Neuronal stem cell (in vitro differentiated cells): Measurements from ENCODE around the gene LPP.

Experiments used
- DNase-seq: peaks from one replicate; pipeline ENCODE4 v3.0.0-alpha.2; 2013; ENCODE audit warnings: low spot score
- H2AFZ ChIP-seq: one replicate; pipeline ENCODE4 v1.6.1; 2013; ENCODE audit warnings: mild to moderate bottlenecking, low read length, inconsistent platforms
- H2AK5ac ChIP-seq: 2 replicates; pipeline ENCODE4 v1.6.1; 2013; ENCODE audit warnings: low read depth, mild to moderate bottlenecking, inconsistent platforms, low read length, moderate library complexity, mixed read lengths
- H2BK120ac ChIP-seq: 2 replicates; pipeline ENCODE4 v1.6.1; 2013; ENCODE audit warnings: low read depth, mild to moderate bottlenecking, inconsistent platforms, low read length, moderate library complexity, mixed read lengths
- H2BK12ac ChIP-seq: one replicate; pipeline ENCODE4 v1.6.1; 2013; ENCODE audit warnings: low read length, inconsistent platforms
- H2BK15ac ChIP-seq: 2 replicates; pipeline ENCODE4 v1.6.1; 2013; ENCODE audit warnings: mild to moderate bottlenecking, low read length, inconsistent platforms, mixed read lengths
- H2BK5ac ChIP-seq: one replicate; pipeline ENCODE4 v1.6.1; 2013; ENCODE audit warnings: inconsistent platforms, mild to moderate bottlenecking, low read length, moderate library complexity
- H3K14ac ChIP-seq: one replicate; pipeline ENCODE4 v1.6.1; 2013; ENCODE audit warnings: low read length, inconsistent platforms
- H3K18ac ChIP-seq: 2 replicates; pipeline ENCODE4 v1.6.1; 2013; ENCODE audit warnings: low read length, inconsistent platforms
- H3K23ac ChIP-seq: 2 replicates; pipeline ENCODE4 v1.6.1; 2013; ENCODE audit warnings: low read depth, mild to moderate bottlenecking, mixed read lengths, low read length, inconsistent platforms; ENCODE audit not compliant: poor library complexity
- H3K27ac ChIP-seq: replicated peaks from 3 replicates; pipeline ENCODE4 v1.5.1; 2013; ENCODE audit warnings: low read length, inconsistent platforms
- H3K27me3 ChIP-seq, 3 experiments: 2 replicates each; pipeline ENCODE4 v1.6.1; 2013; ENCODE audit warnings: low read length in 3 of 3, mild to moderate bottlenecking in 2 of 3, inconsistent platforms in 1 of 3, low read depth in 1 of 3, mixed read lengths in 1 of 3, moderate library complexity in 1 of 3; ENCODE audit not compliant: control insufficient read depth in 3 of 3, insufficient read depth in 3 of 3
- H3K36me3 ChIP-seq, 2 donors: replicated peaks in 1 of 2; 2 replicates each; pipeline ENCODE4 v1.6.1; 2013; ENCODE audit warnings: low read length in 2 of 2; ENCODE audit not compliant: control insufficient read depth in 2 of 2, insufficient read depth in 2 of 2
- H3K4ac ChIP-seq: 2 replicates; pipeline ENCODE4 v1.6.1; 2013; ENCODE audit warnings: inconsistent platforms, mild to moderate bottlenecking, low read length, moderate library complexity
- H3K4me1 ChIP-seq, 2 donors: 1 replicate in 1 of 2; 2 replicates in 1 of 2; pipeline ENCODE4 v1.6.1; 2013; ENCODE audit warnings: low read length in 2 of 2, low read depth in 1 of 2; ENCODE audit not compliant: control insufficient read depth in 2 of 2, insufficient read depth in 1 of 2
- H3K4me2 ChIP-seq: one replicate; pipeline ENCODE4 v1.6.1; 2013; ENCODE audit warnings: mild to moderate bottlenecking, low read length, inconsistent platforms; ENCODE audit not compliant: insufficient read depth, poor library complexity, severe bottlenecking
- H3K4me3 ChIP-seq, 2 donors: 2 replicates each; pipeline ENCODE4 v1.5.1; 2013; ENCODE audit warnings: low read length in 2 of 2, mild to moderate bottlenecking in 2 of 2, inconsistent platforms in 1 of 2, moderate library complexity in 1 of 2
- H3K79me1 ChIP-seq: one replicate; pipeline ENCODE4 v1.6.1; 2013; ENCODE audit warnings: low read depth, mild to moderate bottlenecking, inconsistent platforms, low read length, moderate library complexity
- H3K9ac ChIP-seq: one replicate; pipeline ENCODE4 v1.6.1; 2013; ENCODE audit warnings: mild to moderate bottlenecking, low read depth, low read length, inconsistent platforms; ENCODE audit not compliant: poor library complexity
- H3K9me3 ChIP-seq, 2 donors: replicated peaks in 1 of 2; 2 replicates each; pipeline versions ENCODE3 to v1.6.1; 2013; ENCODE audit warnings: low read length in 2 of 2, mild to moderate bottlenecking in 2 of 2, inconsistent platforms in 1 of 2, low read depth in 1 of 2, mixed read lengths in 1 of 2, moderate library complexity in 1 of 2; ENCODE audit not compliant: control insufficient read depth in 2 of 2, insufficient read depth in 1 of 2
- H4K8ac ChIP-seq: one replicate; pipeline ENCODE4 v1.6.1; 2013; ENCODE audit warnings: low read depth, mild to moderate bottlenecking, inconsistent platforms, low read length, moderate library complexity
- H4K91ac ChIP-seq: one replicate; pipeline ENCODE4 v1.6.1; 2013; ENCODE audit warnings: low read length, low read depth, mild to moderate bottlenecking, inconsistent platforms; ENCODE audit not compliant: poor library complexity
- WGBS, 2 donors: extraction: QIAGEN DNeasy Blood & Tissue Kit; methylation state at CpG; one replicate each; pipeline ENCODE4 v1.1.7; 2013; ENCODE audit warnings: missing lambda C conversion rate in 2 of 2, mixed read lengths in 1 of 2; ENCODE audit not compliant: insufficient read length in 2 of 2, insufficient replicate concordance in 1 of 2; ENCODE audit errors: extremely low coverage in 2 of 2; 5-methylcytosine and 5-hydroxymethylcytosine counted together

LPP gene

GRCh38 chr3:188280627-188281026, 126.7 kb downstream of the LPP start:
- H2BK5ac ChIP-seq = no peak overlapping the region
- H3K4ac ChIP-seq = no peak overlapping the region
- no peaks in the 10 kb centered on the region for H3K79me1 ChIP-seq
- no peak overlapping the region for H2BK12ac ChIP-seq
- no peak for DNase-seq
- no peak overlapping the region for H3K18ac ChIP-seq
- H3K9me3 ChIP-seq = no peaks in the 10 kb centered on the region
- peaks cover 11 to 13% of the 10 kb centered on the region in 2 donors for H3K4me1 ChIP-seq
- no peak overlapping the region for H4K91ac ChIP-seq
- H3K23ac ChIP-seq = no peak overlapping the region
- H4K8ac ChIP-seq = no peak overlapping the region
- no peak overlapping the region for H3K4me3 ChIP-seq
- H2AFZ ChIP-seq = no peak overlapping the region
- no peak overlapping the region for H3K14ac ChIP-seq
- H3K9ac ChIP-seq = no peak overlapping the region
- H3K27ac ChIP-seq = no peak overlapping the region
- no peak overlapping the region for H2AK5ac ChIP-seq
- no CpG with 5 or more reads among the region's 5 CpGs for WGBS, 2 donors
- H2BK120ac ChIP-seq = no peak overlapping the region
- no peak overlapping the region for H3K4me2 ChIP-seq
- no peak overlapping the region for H2BK15ac ChIP-seq
- H3K36me3 ChIP-seq = peaks cover 0 to 12% of the 10 kb centered on the region in 2 donors
- no peaks in the 10 kb centered on the region for H3K27me3 ChIP-seq

- peaks cover 5 to 9% of the 10 kb centered on the region in 2 donors for H3K4me1 ChIP-seq
- H3K23ac ChIP-seq = no peak overlapping the region
- no peak overlapping the region for H3K14ac ChIP-seq
- H3K18ac ChIP-seq = no peak overlapping the region
- peaks cover 0 to 6% of the 10 kb centered on the region in 2 donors for H3K36me3 ChIP-seq
- H2BK15ac ChIP-seq = no peak overlapping the region
- no peaks in the 10 kb centered on the region for H3K9me3 ChIP-seq
- no peak overlapping the region for H3K9ac ChIP-seq
- H3K4me3 ChIP-seq = no peak overlapping the region
- no peak overlapping the region for H2AK5ac ChIP-seq
- H4K8ac ChIP-seq = no peak overlapping the region
- H3K27ac ChIP-seq = no peak overlapping the region
- no peak overlapping the region for H2BK12ac ChIP-seq
- DNase-seq = no peak
- no peak overlapping the region for H3K4me2 ChIP-seq
- H4K91ac ChIP-seq = no peak overlapping the region
- H3K79me1 ChIP-seq = no peaks in the 10 kb centered on the region
- H2BK120ac ChIP-seq = no peak overlapping the region
- H3K4ac ChIP-seq = no peak overlapping the region
- no peak overlapping the region for H2BK5ac ChIP-seq
- no peak overlapping the region for H2AFZ ChIP-seq
- H3K27me3 ChIP-seq = no peaks in the 10 kb centered on the region
Measured at GRCh38 chr3:188282871-188283270, 128.9 kb downstream of the LPP start.

GRCh38 chr3:188283347-188283746, 129.4 kb downstream of the LPP start:
- Histone ChIP-seq H3K9me3 (no peaks in the 10 kb centered on the region), H3K27me3 (no peaks in the 10 kb centered on the region), H3K14ac (no peak overlapping the region), H3K23ac (no peak overlapping the region), H2BK15ac (no peak overlapping the region), H4K8ac (no peak overlapping the region), H2AK5ac (no peak overlapping the region), H4K91ac (no peak overlapping the region), H2AFZ (no peak overlapping the region), H3K4me2 (no peak overlapping the region), H3K4me1 (peaks cover 5 to 9% of the 10 kb centered on the region in 2 donors), H3K27ac (no peak overlapping the region), H3K36me3 (peaks cover 0 to 1% of the 10 kb centered on the region in 2 donors), H3K9ac (no peak overlapping the region), H3K4me3 (no peak overlapping the region), H2BK5ac (no peak overlapping the region), H3K4ac (no peak overlapping the region), H3K18ac (no peak overlapping the region), H2BK120ac (no peak overlapping the region), H3K79me1 (no peaks in the 10 kb centered on the region), H2BK12ac (no peak overlapping the region)
- DNase-seq = no peak
- WGBS, 2 donors = no CpG with 5 or more reads among the region's 4 CpGs

- Histone ChIP-seq H4K8ac (no peak overlapping the region), H2AFZ (no peak overlapping the region), H4K91ac (no peak overlapping the region), H3K18ac (no peak overlapping the region), H3K9me3 (no peaks in the 10 kb centered on the region), H3K27ac (no peak overlapping the region), H3K36me3 (no peaks in the 10 kb centered on the region), H3K79me1 (no peaks in the 10 kb centered on the region), H2BK120ac (no peak overlapping the region), H3K23ac (no peak overlapping the region), H3K4me2 (no peak overlapping the region), H3K4me1 (peaks cover 5 to 9% of the 10 kb centered on the region in 2 donors), H2BK5ac (no peak overlapping the region), H2BK15ac (no peak overlapping the region), H3K4ac (no peak overlapping the region), H3K9ac (no peak overlapping the region), H2AK5ac (no peak overlapping the region), H2BK12ac (no peak overlapping the region), H3K14ac (no peak overlapping the region), H3K27me3 (no peaks in the 10 kb centered on the region), H3K4me3 (no peak overlapping the region)
- no CpG with 5 or more reads among the region's 9 CpGs for WGBS, 2 donors
- no peak for DNase-seq
Measured at GRCh38 chr3:188284455-188285212, 130.7 kb downstream of the LPP start.
